H54 (cell line): ENCODE results near the gene SP8.

Experiments
- DNase-seq: peaks from one replicate; pipeline ENCODE4 v3.0.0; 2011; ENCODE audit warnings: low spot score, mixed read lengths; ENCODE audit not compliant: insufficient read length
- FAIRE-seq: peaks from 3 replicates; lab custom pipeline; 2011; peaks lifted over from hg19 to GRCh38; lab: Jason Lieb, UNC
- POLR2A ChIP-seq: IDR thresholded peaks from 2 replicates; pipeline ENCODE4 v1.6.1; 2011; ENCODE audit warnings: low read depth, mild to moderate bottlenecking, low read length

The SP8 gene

DNA sequence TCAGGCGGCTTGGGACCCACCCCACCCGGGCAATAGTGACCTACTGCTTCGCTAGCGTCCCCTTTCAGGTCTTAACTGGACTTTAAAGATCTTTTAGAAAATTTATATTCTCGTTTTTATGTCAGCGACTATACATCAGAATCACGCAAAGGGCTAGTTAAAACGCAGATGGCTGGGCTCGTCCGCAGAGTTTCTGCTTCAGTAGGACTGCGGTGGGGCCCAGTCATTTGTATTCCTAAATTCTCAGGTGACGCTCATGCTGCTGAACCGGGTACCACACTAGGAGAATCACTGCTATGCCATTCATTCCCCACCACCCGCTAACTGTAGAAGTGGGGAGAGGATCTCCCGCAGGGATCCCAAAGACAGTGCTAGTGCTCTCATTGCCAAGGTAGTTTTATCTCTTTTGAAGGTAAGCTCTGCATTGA is 12.0 kb upstream of the SP8 start:
- FAIRE-seq (no peak), DNase-seq (no peak)
- TF ChIP-seq POLR2A: no peak

DNA sequence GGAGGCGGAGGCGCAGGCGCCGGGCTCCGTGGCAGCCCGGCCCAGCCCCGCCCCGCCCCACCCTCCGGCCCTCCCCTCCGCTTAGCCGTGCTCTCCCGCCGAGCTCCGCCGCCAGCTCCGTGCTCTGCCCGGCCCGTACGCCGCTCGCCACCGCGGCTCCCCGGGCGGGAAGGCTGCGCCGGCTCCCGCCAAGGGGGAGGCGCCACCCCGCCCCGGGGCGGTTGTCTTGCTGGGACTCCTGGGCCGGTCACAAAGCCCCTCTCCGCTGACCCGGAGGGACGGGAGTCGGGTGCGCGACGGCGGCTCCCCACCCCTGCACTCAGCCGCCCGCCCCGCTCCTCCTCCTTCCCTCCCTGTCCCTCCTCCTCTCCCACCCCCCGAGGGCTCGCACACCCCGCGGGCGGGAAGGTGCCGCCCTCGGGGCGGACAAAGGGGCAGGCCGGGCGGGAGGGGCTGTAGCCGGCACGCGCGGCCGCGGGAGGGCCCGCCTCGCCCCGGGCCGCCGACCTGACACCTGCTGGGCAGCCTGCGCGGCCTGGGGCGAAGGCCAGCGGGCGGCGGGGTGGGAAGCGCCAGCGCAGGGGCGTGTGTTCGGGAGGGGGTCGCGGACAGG is 11.5 kb upstream of the SP8 start:
- no peak for TF ChIP-seq POLR2A
- FAIRE-seq: no peak
- DNase-seq: peak; percentile 96

DNA sequence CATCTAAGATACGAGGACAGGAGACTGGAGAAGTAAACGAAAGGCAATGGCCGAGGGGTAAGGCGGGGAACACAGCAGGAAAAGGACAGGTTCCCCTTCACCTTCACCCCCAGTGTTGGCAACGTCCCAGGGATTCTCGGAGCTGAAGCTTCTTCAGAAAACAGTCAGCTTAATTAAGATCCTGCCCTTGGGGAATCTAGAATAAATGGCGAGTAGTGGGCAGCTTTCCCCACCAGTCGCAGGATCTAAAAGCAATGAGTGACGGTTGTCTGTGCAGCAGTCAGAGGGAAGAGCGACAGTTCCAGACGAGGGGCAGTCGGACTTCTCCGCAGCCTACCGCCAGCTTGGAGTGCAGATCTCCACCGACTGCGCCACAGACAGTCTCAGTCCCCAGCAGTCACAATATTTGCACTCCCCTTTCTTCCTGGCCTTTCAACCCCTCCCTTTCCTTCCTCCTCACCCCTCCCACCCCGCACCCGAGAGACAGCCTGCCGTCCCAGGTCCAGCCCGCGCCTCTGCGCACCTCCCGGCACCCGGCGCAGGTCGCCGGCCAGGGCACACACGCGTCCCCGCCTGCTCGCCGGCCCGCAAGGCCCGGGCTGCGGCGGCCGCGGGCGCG is 10.9 kb upstream of the SP8 start:
- peak; percentile 47; the same call in 1 of the 2 replicates for TF ChIP-seq POLR2A
- DNase-seq (peak; percentile 84), FAIRE-seq (no peak)

DNA sequence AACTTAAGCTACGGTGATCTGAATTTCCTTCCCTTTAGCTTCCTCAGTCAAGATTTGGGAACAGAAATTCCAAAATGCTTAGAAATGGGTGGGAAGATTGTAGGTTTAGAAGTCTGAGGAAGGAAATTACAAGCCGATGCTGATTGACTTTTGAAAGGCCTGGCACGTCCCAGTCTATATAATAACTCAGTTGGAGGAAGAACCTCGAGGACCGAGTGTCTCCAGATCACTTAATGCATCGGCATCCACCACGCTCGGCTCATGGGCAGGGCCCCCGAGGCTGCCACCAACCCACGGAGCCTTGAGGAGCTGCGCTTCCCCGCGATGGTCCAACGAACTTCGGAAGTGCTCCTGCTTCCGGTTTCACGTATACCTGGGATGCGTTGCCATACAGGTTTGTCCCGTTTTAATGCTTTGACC is 10.4 kb upstream of the SP8 start:
- FAIRE-seq (no peak), DNase-seq (no peak)
- no peak for TF ChIP-seq POLR2A

DNA sequence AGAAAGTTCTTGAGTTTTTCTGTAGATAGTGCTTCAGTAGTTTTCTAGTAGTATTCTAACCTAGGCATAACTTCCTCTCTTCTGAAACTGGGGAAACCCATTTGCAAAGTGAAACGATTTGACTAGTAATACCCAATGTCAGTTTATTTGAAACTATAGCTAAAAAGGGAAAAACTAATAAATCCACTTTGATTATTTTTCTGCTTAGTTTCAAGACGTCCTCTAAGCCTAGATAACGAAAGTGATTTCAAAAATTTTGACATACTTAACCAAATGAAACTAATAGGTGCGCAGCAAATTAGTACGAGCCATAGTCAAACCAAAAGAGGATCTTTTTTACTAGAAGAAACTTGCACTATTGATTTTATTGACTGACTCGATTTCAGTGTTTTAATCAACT is 9.8 kb upstream of the SP8 start:
- DNase-seq (no peak), FAIRE-seq (no peak)
- no peak for TF ChIP-seq POLR2A

DNA sequence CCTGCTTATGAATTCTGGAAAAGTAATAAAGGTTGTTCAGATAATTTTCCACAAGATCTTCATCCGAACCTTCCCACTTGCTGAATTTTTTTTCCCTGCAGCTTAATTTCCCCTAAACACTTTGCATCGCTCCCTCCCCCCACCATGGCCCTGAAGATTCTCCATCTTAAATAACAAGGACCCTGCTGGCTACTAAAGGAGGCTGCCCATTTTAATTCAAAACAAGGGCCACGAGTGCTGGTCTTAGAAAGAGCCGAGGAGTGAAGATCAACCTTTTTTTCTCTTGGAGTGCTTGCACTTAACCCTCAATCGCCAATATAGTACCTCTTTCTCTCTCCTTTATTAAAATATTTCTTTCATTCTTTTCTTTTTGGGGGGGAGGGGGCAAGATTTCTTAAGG is 9.2 kb upstream of the SP8 start:
- FAIRE-seq: no peak
- TF ChIP-seq POLR2A: no peak
- no peak for DNase-seq

DNA sequence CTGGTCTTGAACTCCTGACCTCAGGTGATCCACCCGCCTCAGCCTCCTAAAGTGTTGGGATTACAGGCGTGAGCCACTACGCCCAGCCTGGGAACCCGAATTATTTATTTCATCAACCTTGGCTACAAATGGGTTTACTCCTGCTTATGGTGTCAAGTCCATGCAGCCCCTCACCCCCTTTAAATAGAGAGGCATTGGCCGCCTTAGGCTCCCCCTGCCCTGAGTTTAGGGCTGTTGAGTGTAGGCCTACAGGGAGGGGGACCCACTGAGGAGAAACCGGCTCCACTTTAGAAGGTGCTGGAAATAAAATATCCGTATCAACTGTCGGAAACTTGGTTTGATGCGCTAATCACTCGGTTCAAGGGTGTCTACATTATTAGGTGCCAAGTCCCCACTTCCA is 8.7 kb upstream of the SP8 start:
- no peak for FAIRE-seq
- TF ChIP-seq POLR2A: no peak
- DNase-seq: no peak

DNA sequence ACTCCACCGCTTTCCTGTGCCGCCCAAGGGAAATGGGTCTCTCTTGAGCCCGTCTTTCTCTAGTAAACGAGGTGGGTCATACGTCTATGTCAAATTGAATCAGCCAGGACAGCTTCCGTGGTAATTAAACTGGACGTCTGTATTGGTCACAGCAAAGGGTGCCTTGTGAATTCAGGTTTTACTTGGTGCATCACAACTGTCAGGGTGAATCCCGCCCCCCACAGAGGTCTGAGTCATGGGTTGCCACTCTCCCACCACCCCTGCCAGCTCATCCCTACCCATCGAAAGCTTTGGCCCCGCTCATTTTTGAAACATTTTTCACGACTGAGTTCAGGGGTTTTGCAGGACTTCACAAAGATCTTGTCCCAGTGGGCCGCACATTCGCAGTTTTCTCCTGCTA is 8.0 kb upstream of the SP8 start:
- FAIRE-seq: no peak
- no peak for TF ChIP-seq POLR2A
- DNase-seq: no peak

DNA sequence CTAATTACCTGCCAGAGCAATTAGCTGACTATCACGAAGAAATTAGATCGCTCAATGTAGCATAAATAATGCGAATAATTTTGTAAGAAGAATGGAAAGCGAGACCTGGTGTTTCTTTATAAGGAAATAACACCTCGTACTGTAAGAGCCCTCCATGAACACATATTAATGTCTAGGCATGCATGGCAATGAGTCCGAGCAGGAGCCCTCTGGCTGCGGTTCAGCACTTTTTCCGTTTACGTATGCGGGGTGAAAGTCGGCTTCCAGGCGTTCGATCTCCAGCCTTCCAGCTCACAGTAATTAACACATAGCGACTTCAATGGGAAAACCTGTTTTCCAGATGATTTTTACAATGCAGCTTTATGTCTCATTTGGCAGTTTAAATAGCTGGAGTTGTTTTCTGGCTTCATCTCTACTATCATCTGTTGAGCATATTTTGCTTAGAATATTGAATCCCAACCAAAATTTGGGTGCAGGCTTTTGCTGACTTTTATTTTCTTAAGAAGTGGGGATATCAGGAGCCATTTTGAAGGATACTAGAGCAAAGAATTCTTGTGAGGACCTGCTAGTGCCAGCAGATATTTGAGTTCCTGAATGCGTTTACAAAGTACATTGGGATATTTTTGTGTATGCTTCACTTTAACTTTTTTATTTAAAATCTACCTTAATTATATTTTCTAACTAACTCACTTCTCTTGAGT is 7.2 kb upstream of the SP8 start:
- DNase-seq (no peak), FAIRE-seq (no peak)
- TF ChIP-seq POLR2A: no peak

DNA sequence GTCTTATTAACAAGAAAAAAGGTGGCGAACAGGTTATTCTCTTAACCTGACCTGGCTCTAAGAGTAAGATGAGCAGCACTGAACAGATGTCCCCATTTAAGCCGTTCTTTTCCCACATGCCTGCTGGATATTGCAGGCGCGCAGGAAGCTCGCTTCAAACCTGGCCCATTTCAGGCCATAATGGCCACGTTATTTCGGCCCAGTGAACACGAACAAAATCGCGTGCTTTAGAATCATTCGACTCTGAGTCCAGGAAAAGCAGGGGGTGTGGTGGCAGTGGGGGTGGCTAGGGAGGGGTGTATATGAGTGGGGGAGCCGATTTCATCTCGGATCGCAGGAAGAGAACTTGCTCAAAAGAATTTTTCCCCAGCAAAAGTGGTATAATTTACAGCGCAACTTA is 6.6 kb upstream of the SP8 start:
- DNase-seq (no peak), FAIRE-seq (no peak)
- no peak for TF ChIP-seq POLR2A

DNA sequence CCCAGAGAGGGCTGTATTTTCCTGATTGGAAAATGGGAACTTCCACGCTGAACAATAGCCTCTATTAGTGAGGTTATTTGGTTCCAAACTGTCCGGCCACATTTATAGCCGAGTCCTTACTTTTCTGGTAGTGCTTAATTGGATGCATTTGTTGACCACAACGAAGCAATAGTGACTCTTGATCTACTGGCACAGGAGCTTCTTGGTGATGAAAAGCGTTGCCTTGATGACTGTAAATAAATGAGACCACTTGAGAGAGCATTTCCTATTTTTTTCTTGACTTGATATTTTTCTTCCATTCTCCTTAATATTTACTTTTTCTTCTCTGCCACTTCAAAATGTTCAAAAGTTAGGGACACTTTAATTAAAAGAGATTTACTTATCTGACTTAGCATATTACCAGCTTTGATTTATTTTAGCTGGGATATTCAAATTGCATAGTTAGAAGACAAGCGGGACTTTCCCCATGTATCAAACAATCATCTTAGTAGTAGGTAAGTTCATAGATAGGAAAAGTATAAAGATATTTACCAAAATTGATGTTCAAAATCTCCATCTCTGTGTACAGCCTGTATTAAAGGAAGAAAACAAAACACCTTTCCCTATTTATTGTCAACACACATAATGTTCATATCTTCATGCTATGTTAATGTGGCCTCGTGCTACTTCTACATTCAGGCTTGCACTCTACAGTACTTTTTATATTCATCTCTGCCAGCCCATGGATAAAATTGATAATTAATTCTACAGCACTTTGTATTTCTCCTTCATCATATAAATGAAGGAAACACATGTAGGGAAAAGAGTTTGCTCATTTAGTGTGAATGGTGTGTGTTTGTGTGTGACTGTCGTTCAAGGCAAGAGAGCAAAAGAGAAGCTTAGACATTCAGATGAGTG is 5.1 kb upstream of the SP8 start:
- FAIRE-seq (no peak), DNase-seq (no peak)
- no peak for TF ChIP-seq POLR2A

DNA sequence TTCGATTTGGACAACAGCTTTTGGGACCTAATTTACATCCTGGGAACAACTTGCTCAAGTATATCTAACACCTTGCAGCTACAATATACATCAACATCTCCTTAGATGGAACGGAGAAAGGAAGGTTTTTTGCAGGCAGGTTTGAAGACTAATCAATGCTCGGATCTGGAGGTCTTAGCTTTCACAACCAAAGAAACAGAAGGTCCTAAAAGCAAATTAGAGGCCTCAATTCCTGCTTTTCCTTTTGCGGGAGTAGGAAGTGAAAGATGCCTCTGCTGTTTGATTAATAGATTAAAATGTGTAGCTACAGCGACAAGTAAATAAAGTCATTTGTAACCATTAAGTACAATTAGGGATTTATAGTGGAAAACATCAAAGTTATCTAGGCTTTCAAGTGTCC is 3.7 kb upstream of the SP8 start:
- TF ChIP-seq POLR2A: no peak
- DNase-seq: no peak
- FAIRE-seq: no peak

DNA sequence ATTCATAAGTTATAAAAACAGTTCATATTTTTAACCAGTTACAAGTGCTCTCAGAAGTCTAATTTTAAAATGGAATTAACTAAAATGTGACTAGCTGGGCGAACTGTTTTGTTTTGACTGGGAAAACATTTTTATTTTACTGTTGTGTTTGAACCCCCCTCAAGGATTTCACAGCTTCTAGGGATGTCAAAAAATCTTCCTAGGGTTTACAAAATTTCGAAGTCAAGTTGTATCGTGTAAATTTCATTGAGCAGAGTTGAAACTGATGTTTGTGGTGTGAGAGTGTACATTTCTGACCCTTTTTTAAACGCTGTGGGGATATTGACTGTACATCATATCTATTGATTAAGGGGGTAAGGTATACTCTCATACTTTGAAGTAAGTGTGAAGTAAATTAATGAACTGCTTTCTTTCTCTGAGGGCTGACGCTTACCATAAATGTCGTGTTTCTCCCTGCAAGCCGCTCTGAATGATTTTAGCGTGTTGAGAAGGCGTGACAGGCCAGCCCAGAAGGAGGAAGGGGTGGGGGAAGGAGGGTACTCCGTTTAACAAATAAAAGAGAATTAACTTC is 1.8 kb upstream of the SP8 start:
- DNase-seq: no peak
- TF ChIP-seq POLR2A: no peak
- no peak for FAIRE-seq
